NT2/D1 (cell line): Measurements from ENCODE around the gene TACC2.
A peak's percentile ranks its signal among the peaks of the same experiment; 100 is the strongest.

Experiments used
- DNase-seq: peaks from one replicate; pipeline ENCODE4 v3.0.0-alpha.2; 2011; ENCODE audit warnings: low read depth, low spot score
- H3K27me3 ChIP-seq: 2 replicates; pipeline ENCODE4 v1.6.0; 2011; ENCODE audit warnings: mild to moderate bottlenecking; ENCODE audit not compliant: insufficient read length, insufficient read depth
- H3K36me3 ChIP-seq: 2 replicates; pipeline ENCODE4 v1.6.1; 2011; ENCODE audit warnings: mild to moderate bottlenecking, low read length, mixed read lengths; ENCODE audit not compliant: insufficient read depth, insufficient read length
- H3K4me1 ChIP-seq: 2 replicates; pipeline ENCODE4 v1.5.1; 2011; ENCODE audit not compliant: insufficient read depth, insufficient read length
- H3K4me3 ChIP-seq: 2 replicates; pipeline ENCODE4 v1.5.1; 2011; ENCODE audit warnings: low read depth; ENCODE audit not compliant: insufficient read length
- H3K9ac ChIP-seq: 2 replicates; pipeline ENCODE4 v1.6.0; 2011; ENCODE audit warnings: low read depth; ENCODE audit not compliant: insufficient read length
- H3K9me3 ChIP-seq: 2 replicates; pipeline ENCODE4 v1.5.1; 2011; ENCODE audit warnings: mild to moderate bottlenecking, low read length; ENCODE audit not compliant: insufficient read depth
- SUZ12 ChIP-seq: IDR thresholded peaks from 2 replicates; pipeline ENCODE4 v1.6.1; 2011; ENCODE audit not compliant: insufficient read length, insufficient read depth; ENCODE audit errors: extremely low read depth
- YY1 ChIP-seq: IDR thresholded peaks from 2 replicates; pipeline ENCODE4 v1.6.1; 2011; ENCODE audit not compliant: insufficient read length, insufficient read depth
- ZNF274 ChIP-seq: IDR thresholded peaks from 2 replicates; pipeline ENCODE4 v1.6.1; 2011; ENCODE audit warnings: mild to moderate bottlenecking, low read depth, low read length

TACC2 gene

DNA sequence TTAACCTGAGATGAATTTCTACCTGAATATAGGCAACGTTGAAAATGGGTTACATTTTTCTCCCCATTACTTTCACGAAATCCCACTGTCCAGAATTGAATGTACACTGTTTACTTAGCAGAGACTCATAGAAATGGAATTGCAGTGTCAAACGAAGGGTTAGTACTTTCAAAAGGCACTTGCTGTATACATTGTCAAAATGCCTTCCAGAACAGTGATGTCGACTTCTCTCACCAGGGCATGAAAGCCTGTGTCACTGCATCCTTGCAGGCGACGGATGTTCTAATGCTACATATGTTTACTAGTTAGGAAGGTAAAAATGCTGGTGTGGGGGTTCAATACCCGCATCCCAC is 41.2 kb downstream of the TACC2 start:
- no peak overlapping the region for H3K4me3 ChIP-seq
- TF ChIP-seq SUZ12 = no peak
- TF ChIP-seq ZNF274 = no peak
- no peak for TF ChIP-seq YY1
- H3K36me3 ChIP-seq = no peaks in the 10 kb centered on the region
- H3K9ac ChIP-seq = no peak overlapping the region
- H3K4me1 ChIP-seq = no peaks in the 10 kb centered on the region
- no peaks in the 10 kb centered on the region for H3K27me3 ChIP-seq
- DNase-seq = no peak
- H3K9me3 ChIP-seq = no peaks in the 10 kb centered on the region

DNA sequence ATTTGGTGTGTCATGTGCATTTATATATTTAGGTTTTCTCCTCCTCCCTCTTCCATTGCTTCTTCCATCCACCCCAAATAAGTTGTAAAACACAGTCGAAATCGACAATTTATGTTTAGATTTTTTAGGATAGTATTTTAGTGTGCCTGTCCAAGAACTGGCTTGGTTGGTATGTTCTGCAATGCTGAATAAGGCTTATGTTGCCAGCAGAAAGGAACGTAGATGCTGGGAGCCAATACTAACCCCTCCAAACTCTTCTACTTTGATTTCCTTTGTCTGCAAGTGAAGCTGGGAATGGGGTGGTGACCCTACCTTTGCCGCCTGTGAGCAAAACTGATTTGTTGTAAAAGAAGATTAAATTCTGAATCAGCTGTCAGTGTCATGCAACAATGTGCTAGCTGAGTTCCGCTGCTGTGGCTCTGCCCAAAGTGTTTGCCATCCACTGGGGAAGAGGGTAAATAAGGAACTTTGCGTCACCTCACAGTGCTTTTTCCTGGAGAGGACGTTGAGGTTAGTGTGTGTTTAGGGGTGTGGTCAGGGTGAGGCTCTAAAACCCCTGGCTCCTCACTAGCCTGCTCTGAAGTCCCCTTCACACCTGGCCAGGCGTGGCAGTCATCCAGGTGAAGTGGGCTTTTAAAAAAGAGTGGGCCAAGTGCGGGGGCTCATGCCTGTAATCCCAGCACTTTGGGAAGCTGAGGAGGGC is 44.4 kb downstream of the TACC2 start:
- H3K4me1 ChIP-seq = no peaks in the 10 kb centered on the region
- no peaks in the 10 kb centered on the region for H3K27me3 ChIP-seq
- H3K9me3 ChIP-seq = no peaks in the 10 kb centered on the region
- H3K9ac ChIP-seq = no peak overlapping the region
- no peak overlapping the region for H3K4me3 ChIP-seq
- H3K36me3 ChIP-seq = no peaks in the 10 kb centered on the region
- TF ChIP-seq YY1 = no peak
- no peak for TF ChIP-seq ZNF274
- TF ChIP-seq SUZ12 = no peak
- no peak for DNase-seq

- no peaks in the 10 kb centered on the region for H3K27me3 ChIP-seq
- no peak overlapping the region for H3K4me3 ChIP-seq
- TF ChIP-seq YY1 (no peak), SUZ12 (no peak), ZNF274 (no peak)
- H3K9me3 ChIP-seq = no peaks in the 10 kb centered on the region
- no peak for DNase-seq
- no peaks in the 10 kb centered on the region for H3K4me1 ChIP-seq
- no peak overlapping the region for H3K9ac ChIP-seq
- H3K36me3 ChIP-seq = no peaks in the 10 kb centered on the region
These were observed 45.3 kb downstream of the TACC2 start for GRCh38 chr10:122034149-122034756.

DNA sequence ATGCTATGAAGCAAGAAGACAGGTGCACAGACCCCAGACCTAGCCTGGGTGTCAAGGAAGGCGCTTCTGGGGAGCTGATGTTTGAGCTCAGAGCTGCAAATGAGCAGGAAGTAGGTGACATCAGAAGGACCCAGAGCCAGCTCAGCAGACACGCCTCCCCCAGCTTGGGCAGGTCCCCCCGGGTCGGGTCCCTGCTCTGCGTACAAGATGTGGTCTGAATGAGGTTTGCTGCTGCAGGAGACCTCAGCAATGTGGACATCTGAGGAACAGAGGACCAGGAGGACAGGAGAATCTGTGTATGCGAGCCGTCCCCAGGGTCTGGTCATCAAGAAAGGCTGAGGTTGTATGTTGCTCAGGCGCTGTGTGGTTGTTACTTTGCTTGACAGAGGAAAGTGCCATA is 51.8 kb downstream of the TACC2 start:
- Histone ChIP-seq H3K4me1 (no peaks in the 10 kb centered on the region), H3K27me3 (no peaks in the 10 kb centered on the region), H3K36me3 (no peaks in the 10 kb centered on the region), H3K4me3 (no peak overlapping the region), H3K9ac (no peak overlapping the region), H3K9me3 (no peaks in the 10 kb centered on the region)
- no peak for TF ChIP-seq SUZ12
- TF ChIP-seq YY1 = no peak
- no peak for TF ChIP-seq ZNF274
- DNase-seq = no peak

DNA sequence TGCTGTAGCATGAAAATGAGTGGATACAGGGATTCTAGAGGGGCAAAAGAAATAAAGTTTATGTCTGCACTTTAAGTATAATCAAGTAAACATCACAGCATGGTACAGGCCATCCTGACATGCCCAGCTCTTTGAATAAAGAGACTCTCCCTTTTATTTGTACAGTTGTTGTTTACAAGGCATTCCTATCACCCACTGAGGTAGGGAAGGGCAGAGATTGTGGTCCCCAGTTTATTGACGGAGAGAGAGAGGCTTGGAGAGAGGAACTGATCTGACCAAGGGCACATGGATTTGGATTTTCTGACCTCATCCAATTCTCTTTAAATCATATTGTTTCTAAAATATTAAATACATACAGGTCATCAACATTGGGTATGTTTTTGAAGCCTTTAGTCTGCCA is 53.9 kb downstream of the TACC2 start:
- Histone ChIP-seq H3K36me3 (no peaks in the 10 kb centered on the region), H3K27me3 (no peaks in the 10 kb centered on the region), H3K9ac (no peak overlapping the region), H3K9me3 (no peaks in the 10 kb centered on the region), H3K4me3 (no peak overlapping the region), H3K4me1 (no peaks in the 10 kb centered on the region)
- TF ChIP-seq ZNF274 (no peak), SUZ12 (no peak), YY1 (no peak)
- no peak for DNase-seq

DNA sequence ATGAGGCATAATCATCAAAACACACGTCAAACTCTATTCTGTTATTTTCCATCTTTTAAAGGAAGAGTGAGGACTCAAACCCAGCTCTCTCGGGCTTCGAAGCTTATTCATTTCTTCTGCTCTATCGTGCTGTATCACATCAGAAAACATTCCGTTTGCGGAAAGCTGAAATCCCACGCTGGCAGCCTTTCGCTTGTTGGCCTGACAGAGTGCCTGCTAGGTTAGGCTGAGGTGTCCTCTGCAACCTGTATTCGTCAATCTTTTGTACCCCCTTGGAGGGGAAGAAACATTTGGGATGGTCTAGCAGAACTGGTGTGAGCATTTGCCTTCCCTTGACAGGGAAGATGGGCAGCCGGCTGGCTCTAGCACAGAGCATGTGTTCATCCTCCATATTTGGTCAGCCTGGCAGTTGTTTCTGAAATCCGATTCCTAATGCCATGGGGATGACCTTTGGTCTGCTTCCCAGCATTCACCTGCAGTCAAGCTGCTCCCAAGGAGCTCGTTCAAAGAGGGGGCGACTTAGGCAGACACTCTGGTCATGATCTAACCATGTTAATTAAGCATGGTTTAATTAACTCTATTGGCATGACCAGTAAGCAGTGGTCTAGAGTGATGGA is 55.2 kb downstream of the TACC2 start:
- DNase-seq = no peak

DNA sequence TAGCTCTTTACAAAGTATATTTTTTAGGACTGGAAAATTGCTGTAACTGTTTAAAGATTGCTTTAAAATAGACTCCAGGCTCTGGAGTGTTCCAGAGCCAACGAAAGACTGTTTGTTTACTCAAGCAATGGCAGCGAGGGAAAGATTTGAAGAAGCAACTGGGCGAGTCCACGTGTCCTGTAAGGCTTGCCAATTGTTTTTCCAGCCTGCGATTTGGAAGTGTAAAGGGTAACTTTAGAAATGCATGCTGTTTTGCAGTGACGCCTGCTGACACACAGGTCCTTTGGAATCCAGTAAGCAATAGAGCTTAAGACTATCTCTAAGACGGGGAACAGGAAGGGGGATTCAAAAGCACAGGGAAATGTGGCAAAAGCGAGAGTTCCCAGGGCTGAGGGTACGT is 55.8 kb downstream of the TACC2 start:
- Histone ChIP-seq H3K36me3 (no peaks in the 10 kb centered on the region), H3K9me3 (no peaks in the 10 kb centered on the region), H3K4me1 (no peaks in the 10 kb centered on the region), H3K27me3 (no peaks in the 10 kb centered on the region), H3K4me3 (no peak overlapping the region), H3K9ac (no peak overlapping the region)
- no peak for TF ChIP-seq SUZ12
- TF ChIP-seq ZNF274 = no peak
- no peak for TF ChIP-seq YY1
- peak; percentile 40 for DNase-seq

More for the DNA sequence above, 55.2 kb downstream of the TACC2 start:
- no peak for TF ChIP-seq ZNF274
- TF ChIP-seq YY1 = no peak
- Histone ChIP-seq H3K36me3 (no peaks in the 10 kb centered on the region), H3K4me1 (no peaks in the 10 kb centered on the region), H3K9ac (no peak overlapping the region), H3K27me3 (no peaks in the 10 kb centered on the region), H3K4me3 (no peak overlapping the region), H3K9me3 (no peaks in the 10 kb centered on the region)
